GM21786 (cell line): ENCODE data around the gene PRR18.
"Not testable (repeated sequence)": the region's sequence is repeated elsewhere in the genome, so short reads cannot be mapped to it uniquely, and the experiment has no call there.

Experiments used
- ATAC-seq: cut with Tn5 transposase; IDR thresholded peaks from one replicate; pipeline ENCODE4 v1.9.1; 2021; ENCODE audit not compliant: unreplicated experiment

PRR18 gene, protein sequence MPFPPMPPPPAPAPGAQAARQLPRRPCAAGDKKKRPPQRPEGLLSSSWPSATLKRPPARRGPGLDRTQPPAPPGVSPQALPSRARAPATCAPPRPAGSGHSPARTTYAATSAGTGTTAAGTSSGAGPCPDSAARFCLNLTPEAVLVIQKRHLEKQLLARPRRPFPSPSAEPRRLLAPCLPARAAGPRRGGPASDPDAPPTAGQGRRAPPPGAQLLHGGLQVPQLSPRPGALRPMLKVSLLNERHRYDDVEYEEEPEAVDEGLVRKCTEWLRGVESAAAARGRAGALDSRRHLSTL

DNA sequence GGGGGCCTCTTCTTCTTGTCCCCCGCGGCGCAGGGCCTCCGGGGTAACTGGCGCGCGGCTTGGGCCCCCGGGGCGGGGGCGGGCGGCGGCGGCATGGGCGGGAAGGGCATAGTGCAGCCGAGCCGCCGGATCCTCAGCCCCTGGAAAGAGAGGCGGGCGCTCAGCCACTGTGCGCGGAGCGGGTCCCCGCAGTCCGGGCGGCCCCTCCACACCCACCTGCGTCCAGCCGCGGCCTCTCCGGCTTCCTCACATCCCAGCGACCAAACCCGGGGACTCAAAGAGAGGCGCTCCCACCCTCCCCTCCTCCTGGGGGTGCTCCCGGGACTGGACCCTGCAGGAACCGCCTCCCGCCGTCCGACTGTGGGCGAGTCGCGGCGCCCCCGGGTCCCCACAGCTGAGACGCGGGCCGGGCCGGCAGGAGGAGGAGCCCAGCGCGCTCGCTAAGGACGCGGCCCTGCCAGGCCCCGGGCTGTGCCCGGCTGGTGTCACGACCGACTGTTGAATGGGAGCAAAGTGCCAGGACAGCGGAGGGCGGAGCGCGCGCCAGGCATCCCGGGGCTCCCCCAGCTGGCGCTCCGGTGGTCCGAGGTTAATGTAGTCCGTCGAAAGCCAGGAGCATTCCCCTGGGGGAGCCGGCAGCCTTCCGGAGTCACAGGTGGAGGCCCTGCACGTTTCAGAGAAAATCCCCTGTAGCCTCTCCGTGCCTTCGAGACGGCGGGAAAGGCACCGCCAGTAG lies at the start of gene PRR18:
Gene PRR18 (minus strand): TSS at position 360 of the 736 bp plus-strand sequence. CDS start 250 bp downstream, at position 110.
- ATAC-seq, result peak; percentile 56

DNA sequence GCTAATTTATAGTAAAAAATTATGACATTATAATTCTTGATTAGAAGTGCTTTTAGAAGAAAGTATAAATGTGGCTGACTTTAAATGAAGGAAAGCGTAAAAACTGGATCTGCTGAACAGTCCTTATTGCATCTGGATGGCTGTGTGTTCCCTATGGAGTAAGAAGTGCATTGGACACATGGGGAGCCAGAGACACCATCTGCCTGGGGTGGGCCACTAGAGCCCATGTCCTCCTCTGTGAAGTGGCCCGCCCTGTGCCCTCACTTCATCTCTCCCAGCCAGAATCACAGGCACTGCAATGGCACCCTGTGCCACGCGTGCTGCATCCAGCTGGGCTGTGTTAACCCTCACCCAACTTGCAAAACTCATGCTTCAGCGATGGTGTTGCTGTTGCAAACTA lies 47.4 kb upstream of the PRR18 start:
- no peak for ATAC-seq

DNA sequence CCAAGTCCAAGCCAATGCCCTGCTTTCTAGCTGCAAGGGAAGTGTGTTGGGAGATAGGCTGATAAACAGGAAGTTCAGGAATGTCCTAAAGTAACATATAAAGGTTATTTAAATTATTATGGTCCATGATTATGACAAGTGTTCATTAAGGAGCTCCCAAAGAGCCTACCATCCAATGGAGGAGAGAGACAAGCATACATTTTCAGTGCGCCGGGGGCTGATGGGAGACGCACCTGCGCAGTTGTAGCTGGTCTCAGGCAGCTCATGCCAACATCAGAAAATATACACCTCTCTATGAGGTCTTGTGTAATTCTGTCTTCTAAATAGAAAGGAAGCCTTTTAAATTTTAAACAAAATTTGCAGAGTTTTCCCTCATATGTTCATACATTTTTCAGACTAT lies 46.8 kb upstream of the PRR18 start:
- ATAC-seq, result no peak

DNA sequence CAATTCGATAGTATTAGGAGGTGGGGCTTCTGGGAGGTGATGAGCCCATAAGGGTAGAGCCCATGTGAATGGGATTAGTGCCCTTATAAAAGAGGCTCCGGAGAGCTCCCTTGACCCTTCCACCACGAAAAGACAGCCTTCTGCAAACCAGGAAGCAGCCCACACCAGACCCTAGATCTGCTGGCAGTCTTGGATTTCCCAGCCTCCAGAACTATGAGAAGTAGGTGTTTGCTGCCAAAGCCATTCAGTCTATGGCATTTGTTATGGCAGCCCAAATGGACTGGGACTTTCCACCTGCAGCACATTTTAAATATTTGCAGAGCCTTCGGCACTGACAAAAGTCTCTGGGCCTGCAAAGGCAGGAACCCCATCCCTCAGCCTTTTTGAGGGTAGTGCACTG lies 46.0 kb upstream of the PRR18 start:
- ATAC-seq, result no peak

DNA sequence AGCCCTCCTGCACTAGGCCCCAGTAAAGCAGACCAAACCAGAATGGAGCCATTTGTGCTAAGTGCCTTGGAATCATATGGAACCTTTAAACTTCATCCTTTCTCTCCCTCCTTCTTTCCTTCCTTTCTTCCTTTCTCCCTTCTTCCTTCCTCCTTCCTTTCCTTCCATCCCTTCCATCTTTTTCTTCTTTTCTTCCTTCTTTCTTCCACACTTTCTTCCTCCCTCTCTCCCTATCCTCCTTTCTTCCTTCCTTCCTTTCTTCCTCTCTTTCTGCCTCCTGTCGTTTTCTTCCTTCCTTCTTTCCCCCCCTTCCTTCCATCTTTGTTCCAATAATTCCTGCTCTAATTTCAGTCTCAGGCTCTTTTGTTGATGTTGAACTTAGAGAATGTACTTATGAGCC lies 45.3 kb upstream of the PRR18 start:
- ATAC-seq, result no peak

DNA sequence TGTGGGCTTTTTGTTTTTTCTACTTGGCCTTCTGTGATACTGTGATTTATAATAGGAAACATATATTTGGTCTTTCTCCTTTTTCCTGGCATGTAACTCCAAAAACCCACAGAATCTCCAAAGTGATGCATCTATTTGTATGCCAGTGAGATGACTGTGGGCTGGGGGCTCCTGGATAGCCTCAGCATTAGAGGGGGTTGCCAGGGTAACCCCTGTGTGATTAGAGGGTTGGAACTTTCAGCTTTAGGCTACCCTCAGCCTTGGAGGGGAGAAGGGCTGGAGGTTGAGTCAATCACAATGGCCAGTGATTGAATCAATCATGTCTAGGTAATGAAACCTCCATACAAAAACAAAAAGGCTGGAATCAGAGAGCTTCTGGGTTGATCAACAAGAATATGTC lies 44.7 kb upstream of the PRR18 start:
- no peak for ATAC-seq

DNA sequence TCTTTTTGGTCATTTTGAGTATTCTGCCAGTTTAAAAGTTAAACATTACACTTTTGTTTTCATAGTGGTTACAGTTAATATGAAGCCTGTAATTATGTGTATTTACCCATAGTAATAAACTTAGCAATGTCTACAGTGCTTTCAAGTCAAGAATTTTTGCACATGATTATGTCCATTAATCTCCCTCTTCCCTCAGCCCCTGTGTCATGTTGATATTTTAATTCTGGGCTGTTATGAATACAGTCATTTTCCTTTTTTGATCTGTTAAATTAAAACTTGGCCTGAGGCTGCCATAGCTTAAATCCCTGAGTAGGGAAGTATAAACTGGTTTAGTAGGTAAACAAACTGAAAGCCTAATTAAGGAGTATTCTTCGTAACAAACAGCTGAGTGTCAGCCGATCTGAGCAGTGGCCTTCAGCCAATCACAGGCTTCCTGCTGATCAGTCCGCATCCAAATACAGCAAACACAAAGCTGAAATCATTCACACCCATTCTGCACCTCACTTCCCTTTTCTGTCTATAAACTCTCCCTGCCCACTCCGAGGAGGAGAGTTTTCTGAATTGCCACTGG lies 43.6 kb upstream of the PRR18 start:
- peak; percentile 99 for ATAC-seq

DNA sequence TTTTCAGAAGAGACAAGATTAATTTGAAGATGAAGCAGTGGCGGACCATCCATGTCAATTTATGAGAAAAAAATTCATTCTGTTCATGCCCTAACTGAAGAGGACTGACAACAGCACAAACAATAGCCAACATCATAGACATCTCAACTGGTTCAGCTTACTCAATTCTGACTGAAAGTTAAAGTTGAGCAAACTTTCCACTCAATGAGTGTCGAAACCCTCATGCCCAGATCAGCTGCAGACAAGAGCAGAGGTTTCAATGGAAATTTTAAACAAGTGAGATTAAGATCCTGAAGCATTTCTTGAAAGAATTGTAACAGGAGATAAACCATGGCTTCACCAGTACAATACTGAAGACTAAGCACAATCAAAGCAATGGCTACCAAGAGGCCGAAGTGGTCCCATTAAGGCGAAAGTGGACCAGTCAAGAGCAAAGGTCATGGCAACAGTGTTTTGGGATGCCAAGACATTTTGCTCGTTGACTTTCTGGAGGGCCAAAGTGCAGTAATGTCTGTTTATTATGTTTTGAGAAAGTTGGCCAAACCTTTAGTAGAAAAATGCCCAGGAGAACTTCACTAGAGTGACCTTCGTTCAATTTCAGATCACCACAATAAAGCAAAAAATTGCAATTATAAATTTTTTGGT lies 40.2 kb upstream of the PRR18 start:
- no peak for ATAC-seq

DNA sequence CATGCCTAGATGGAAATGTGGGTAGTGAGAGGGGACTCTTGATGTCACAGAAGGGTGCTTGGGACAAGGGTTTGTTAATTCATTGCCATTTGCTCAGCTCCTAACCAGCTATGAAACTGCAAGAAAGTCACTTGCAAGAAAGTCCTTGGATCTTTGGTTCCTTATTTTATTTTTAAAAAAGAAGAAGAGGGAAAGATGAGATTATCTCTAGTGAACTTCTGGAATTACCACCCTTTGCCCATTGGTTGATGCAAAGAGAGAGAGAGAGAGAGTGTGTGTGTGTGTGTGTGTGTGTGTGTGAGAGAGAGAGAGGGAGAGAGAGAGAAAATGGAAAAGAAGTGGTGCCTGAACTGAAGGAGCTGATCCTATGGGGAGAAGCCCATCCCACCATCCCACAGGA lies 38.8 kb upstream of the PRR18 start:
- no peak for ATAC-seq

DNA sequence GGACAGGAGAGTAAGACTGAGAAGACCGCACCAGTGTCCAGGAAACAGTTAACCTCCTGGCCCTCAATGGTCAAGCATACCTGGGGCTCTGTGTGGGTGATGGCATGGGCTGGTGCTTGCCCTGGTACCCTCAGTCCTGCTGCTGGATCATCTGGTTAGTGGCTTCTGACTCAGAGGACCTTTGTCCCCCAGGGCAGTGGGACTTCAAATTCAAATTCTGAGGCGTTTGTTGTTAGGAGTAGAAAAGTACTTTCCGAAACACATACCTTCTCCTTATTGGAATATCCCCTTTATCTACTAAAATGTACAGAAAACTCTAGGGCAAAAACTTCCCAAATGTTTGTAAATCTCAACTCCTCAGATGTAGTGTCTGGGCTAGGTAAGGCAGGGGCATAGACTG lies 38.3 kb upstream of the PRR18 start:
- ATAC-seq, result no peak

DNA sequence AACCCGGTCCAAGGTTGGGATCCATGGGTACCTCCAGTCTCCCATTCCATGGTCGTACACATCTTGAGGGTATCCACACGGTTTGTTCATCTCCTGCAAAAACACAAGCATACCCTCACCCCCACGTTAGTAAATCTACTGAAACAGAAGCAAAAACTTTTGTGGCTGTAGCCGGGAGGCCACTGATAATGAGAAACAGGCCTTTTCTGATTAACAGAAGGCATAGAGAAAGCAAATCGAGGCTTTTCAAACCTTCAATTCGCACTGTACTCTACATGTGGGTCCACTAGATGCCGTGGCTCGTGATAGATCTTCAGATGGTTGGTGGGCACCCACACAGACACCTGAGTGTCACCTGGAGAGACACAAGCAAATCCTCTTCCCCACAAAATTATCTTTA lies 37.5 kb upstream of the PRR18 start:
- ATAC-seq, result not testable (repeated sequence)

DNA sequence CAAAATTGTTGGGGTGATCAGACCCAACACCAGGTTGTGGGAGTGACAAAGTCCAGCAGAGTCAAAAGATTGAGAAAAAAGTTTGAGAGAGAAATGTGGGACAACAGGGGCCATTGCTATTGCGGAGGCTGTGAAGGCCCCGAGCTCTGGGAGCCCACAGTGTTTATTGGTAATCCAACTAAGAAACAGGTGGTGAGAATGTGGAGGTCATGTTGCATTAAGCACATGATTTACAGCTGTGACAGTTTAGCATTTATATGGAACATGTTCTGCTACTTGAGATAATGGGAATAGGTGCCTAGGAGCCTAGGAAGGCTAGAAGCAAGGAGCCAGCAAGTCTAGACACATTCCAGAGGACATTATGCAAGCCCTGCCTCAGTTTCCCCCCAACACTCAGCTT lies 36.7 kb upstream of the PRR18 start:
- ATAC-seq, result not testable (repeated sequence)

DNA sequence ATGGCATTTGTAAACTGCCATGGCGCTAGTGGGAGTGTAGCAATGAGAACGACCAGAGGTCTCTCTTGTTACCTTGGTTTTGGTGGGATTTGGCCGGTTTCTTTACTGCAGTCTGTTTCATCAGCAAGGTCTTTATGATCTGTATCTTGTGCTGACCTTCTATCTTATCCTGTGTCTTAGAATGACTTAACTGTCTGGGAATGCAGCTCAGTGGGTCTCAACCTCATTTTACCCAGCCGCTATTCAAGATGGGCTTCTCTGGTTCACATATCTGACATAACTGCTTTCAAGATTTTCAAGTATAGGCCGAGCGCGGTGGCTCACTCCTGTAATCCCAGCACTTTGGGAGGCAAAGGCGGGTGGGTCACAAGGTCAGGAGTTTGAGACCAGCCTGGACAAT lies 36.0 kb upstream of the PRR18 start:
- no peak for ATAC-seq

DNA sequence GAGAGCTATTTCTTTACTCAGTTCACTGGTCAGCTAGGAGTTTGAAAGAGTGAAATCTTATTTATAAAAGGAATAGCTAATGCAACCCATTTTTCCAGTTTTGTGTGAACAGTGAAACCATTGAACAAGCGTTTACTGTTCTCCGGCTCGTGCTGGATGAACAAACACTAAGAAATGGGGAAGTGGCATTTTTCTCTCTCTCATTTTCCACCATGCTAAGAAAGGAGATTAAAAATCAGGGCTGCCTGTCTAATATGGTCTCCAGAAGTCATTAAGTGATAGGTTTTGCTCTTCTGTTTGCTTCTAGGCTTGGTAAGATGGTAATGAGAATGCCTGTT lies 34.9 kb upstream of the PRR18 start:
- peak; percentile 31 for ATAC-seq

DNA sequence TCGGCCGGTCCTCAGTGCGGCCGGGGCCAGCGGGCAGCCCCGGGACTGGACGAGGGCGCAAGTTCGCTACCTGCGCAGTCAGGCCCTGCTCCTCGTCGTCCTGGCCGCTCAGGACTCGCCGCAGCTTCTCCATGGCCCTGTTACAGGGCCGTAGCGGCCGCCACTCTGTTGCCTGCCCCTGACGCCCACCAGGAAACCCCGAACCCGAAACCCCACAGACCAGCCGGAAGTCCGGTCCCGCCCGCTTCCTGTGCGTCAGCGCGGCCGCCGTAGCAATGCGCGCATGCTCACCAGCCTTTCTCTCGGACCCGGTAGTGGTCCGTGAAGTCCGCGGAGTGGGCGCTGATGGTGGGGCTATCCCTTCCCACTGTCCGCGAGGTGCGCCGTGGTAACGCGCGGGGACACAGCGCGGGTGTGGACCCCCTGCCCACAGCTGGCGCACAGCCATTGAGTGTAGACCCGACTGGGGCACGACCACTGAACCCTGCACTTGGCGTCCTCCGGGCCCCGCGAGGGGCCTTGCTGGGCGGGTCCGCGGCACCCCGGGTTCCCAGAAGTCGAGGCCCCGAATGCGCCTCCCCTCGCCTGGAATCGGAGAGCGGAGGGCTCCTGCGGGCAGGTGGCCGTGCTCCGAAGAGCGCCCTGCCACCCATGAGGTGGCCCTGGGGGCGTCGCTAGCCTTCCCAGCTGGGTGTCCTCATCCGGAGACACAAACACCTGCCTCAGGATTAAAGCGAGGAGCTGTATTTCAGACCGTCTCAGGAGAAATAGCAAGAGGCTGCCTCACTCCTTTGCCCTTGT lies 34.4 kb upstream of the PRR18 start, which contains the start of gene SFT2D1:
Gene SFT2D1 (minus strand): TSS at position 197 of the 801 bp plus-strand sequence. CDS start 64 bp downstream, at position 133.
- ATAC-seq, result peak; percentile 90

DNA sequence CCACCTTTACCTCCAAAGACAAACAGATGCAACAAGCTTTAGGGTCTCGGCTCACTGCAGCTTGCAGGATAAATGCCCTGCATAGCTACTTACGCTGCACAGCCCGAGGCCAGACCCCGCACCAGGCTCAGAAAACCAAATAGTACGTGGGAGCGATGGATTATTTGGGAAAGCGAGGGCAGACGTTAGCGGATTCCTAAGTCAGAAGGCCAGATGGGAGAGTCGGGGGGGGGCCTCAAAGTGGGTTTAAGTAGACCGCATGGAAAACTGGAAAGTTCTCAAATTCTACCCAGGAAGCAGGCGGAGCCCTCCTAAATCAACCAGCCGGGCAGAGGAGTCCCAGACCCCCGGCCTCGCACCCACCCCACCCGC lies 33.8 kb upstream of the PRR18 start:
- no peak for ATAC-seq

DNA sequence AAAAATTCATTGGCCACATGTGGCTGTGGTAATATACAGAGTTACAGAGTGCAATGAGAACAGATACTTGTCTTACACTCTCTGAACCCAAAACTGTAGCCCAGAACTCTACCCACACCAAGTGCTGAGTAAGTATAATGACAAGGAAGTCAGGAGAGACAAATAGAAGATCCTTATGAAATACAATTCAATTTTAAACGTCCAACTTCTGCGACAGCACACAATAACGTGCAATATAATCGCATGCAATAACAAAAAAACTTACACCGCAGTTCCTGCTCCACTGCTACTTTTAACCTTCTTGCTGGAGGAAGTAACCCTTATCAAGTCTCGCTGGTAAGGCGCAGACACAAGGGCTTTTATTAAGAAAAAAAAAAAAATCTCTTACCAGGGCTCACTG lies 33.3 kb upstream of the PRR18 start:
- no peak for ATAC-seq

DNA sequence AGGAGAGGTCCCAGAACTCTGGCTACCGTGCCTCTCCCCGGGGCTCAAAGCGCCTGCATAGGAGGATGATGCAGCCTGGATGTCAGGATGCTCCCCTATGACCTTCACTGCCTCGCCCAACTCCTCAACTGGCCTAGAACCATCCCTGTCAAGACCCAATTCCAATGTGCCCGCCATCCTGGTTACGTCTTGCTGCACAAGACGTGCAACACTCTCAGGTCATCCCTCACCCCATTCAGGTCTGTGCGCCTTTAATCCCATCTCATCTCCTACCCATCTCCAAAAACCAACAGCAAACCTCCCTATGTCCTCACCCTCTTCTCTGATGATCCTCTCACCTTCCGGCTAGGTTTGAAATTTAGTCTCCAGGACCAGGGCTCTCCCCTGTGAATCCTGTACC lies 30.7 kb upstream of the PRR18 start:
- ATAC-seq, result no peak

DNA sequence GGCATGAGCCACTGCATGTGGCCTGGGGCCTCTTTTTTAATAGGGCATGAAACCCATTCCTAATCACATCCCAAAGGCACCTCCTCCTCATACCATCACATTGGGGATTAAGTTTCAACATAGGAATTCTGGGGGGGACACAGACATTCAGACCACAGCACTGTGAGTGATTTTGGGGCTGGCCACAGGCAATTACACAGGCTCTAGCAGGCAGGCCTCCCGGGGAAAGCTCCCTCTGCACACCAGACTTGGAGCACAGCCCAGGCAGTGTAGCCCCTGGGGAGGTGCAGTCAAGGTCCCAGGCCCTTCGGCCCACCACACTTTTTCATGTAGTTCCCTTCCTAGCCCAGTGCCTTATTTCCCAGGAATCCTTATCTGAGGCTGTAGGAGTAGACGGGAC lies 28.7 kb upstream of the PRR18 start:
- ATAC-seq, result no peak

DNA sequence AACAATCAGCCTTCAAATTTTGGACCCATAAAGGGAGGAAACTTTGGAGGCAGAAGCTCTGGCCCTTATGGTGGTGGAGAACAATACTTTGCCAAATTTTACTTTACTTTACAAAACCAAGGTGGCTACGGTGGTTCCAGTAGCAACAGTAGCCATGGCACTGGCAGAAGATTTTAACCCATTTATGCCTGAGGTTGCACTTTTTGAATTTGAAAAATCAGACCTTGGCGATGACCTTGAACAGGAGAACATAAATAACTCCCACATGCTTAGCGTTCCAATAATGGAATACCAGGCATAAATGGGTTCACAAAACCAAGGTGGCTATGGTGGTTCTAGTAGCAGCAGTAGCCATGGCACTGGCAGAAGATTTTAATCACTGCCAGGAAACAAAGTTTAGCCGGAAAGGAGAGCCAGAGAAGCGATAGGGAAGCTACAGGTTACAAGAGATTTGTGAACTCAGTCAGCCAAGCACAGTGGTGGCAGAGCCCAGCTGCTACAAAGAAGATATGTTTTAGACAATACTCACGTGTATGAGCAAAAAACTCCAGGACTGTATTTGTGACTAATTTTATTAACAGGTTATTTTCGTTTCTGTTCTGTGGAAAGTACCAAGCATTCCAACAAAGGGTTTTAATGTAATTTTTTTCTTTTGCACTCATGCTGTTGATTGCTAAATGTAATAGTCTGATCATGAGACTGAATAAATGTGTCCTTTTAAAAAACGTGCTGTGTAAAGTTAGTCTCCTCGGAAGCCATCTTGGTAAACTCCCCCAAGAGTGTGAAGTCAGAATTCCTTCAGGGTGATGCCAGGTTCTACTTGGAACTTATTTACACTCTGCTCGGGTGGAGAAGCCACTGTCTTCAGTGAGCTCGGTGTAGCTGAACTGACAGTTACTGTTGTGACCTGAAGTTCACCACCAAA lies 27.4 kb upstream of the PRR18 start:
- ATAC-seq, result peak; percentile 32
